Measurements from ENCODE around the gene PRODH2. TPM values are rescaled to one million over a fixed set of nuclear protein-coding genes. Genes with fewer than 3 reads are reported as not detected.

PRODH2 gene
- not detected for total RNA-seq

GRCh38 chr19:35812220-35813042, at the start of gene PRODH2:
PRODH2 (minus strand) TSS chr19:35812845; CDS start chr19:35812805, 40 bp downstream.
- no peak for TF ChIP-seq CTCF (IDR thresholded peaks at IDR 0.05; ENCODE audit: low read depth)

DNA sequence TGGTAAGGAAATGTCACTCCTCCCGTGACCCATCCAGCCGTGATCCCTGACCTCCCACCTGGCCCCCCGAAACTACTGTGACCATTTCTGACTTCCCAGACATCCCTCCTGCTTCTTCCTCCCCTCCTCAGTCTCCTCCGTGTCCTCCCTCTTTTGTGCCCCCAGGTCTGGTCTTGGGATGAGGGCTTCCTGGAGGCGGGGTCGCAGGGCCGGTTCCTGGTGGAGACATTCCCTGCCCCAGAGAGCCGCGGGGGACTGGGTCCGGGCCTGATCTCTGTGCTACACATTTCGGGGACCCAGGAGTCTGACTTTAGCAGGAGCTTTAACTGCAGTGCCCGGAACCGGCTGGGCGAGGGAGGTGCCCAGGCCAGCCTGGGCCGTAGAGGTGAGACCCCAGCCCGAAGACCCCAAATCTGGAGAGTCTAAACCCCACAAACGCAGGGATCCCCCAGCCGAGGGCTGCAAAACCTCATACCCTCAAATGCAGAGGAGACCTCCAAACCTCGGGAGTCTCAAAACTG, 49.1 kb upstream of the PRODH2 start:
- no peak for TF ChIP-seq CTCF (IDR thresholded peaks at IDR 0.05; ENCODE audit: low read depth)

- TF ChIP-seq CTCF (IDR thresholded peaks at IDR 0.05; ENCODE audit: low read depth) = no peak
Observed at GRCh38 chr19:35860818-35861639, 48.4 kb upstream of the PRODH2 start.

- TF ChIP-seq CTCF (IDR thresholded peaks at IDR 0.05; ENCODE audit: low read depth) = no peak
Observed at GRCh38 chr19:35860436-35860817, 47.8 kb upstream of the PRODH2 start.

- no peak for TF ChIP-seq CTCF (IDR thresholded peaks at IDR 0.05; ENCODE audit: low read depth)
Observed at GRCh38 chr19:35859414-35859813, 46.8 kb upstream of the PRODH2 start.

DNA sequence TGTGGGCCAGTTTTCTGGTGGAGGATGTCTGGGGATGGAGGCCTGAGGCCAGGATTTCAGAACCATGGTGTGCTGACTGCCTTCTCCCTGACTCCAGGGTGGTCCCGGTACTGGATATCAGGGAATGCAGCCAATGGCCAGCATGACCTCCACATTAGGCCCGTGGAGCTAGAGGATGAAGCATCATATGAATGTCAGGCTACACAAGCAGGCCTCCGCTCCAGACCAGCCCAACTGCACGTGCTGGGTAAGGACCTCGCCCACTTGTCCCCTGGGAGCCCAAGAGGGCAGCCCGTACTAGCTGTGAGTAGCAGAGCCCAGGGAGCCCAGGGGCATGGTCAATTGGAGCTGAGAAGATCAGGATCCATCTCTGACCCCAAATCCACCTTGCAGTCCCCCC, 45.7 kb upstream of the PRODH2 start:
- no peak for TF ChIP-seq CTCF (IDR thresholded peaks at IDR 0.05; ENCODE audit: low read depth)

DNA sequence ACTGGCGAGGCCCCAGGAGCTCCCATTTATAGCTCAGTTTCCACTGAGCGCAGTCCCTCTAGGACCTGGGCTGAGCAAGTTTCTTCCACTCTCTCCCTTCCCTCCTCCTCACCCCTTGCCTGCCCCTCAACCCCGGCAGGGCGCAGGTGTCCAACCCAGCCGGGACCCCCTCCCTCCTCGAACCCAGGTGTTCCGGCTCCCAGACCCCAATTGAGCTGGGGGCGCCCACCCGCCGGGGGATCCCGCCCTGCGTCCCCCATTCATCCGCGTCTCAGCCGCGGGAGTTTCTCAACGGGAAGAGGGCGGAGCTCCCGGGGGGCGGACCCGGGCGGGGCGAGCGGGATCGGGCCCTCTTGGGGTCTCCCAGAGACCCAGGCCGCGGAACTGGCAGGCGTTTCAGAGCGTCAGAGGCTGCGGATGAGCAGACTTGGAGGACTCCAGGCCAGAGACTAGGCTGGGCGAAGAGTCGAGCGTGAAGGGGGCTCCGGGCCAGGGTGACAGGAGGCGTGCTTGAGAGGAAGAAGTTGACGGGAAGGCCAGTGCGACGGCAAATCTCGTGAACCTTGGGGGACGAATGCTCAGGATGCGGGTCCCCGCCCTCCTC, 44.0 kb upstream of the PRODH2 start, which contains the start of gene KIRREL2:
Gene KIRREL2, plus strand, starts transcription at position 366 of the 604 bp plus-strand sequence. Its CDS starts 209 bp downstream, at position 575.
- TF ChIP-seq CTCF (IDR thresholded peaks at IDR 0.05; ENCODE audit: low read depth) = no peak
